Activated CD4-positive, alpha-beta T cell treated with anti-CD3 and anti-CD28 coated beads, Interleukin-2, Interleukin-4, amounts not matched to agents 100 ng/mL and 50 ng/mL, durations not matched to agents 16 hours and 8 hours (primary cell): ENCODE measurements around the gene KCNJ11.
"Not testable (repeated sequence)": the region's sequence is repeated elsewhere in the genome, so short reads cannot be mapped to it uniquely, and the experiment has no call there.

Source experiments
- DNase-seq: peaks from one replicate; pipeline ENCODE4 v3.0.0-alpha.2; 2020; ENCODE audit warnings: low spot score

Gene KCNJ11

GRCh38 chr11:17388609-17389210 lies at the start of gene KCNJ11:
Gene KCNJ11, minus strand, starts transcription at chr11:17388659. Its CDS starts 568 bp downstream, at chr11:17388091.
- no peak for DNase-seq

- no peak for DNase-seq
Observed at GRCh38 chr11:17437366-17437765, 48.9 kb upstream of the KCNJ11 start.

DNA sequence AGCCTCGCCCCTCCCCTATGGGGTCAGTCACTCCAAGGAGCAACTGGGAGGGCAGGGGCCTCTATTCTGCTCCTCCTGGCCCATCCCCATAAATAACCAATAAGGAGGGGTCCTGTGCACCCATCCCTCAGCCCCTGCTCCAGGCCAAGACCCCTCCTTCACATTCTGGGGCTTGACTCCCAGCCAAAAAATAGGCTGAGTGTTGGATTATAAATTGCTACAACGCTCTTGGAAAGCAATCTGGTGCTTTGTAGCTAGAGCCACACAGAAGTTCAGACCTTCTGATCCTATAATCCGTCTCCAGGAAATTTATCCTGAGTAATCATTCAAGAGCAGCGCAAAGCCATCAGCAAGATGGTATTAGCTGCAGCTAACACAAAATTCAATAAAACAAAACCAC lies 45.6 kb upstream of the KCNJ11 start:
- no peak for DNase-seq

GRCh38 chr11:17432002-17432401 lies 43.5 kb upstream of the KCNJ11 start:
- DNase-seq: no peak

- DNase-seq: no peak
Observed at GRCh38 chr11:17431139-17431538, 42.7 kb upstream of the KCNJ11 start.

- no peak for DNase-seq
Observed at GRCh38 chr11:17430616-17431015, 42.2 kb upstream of the KCNJ11 start.

- no peak for DNase-seq
Observed at GRCh38 chr11:17428925-17429324, 40.5 kb upstream of the KCNJ11 start.

- no peak for DNase-seq
Observed at GRCh38 chr11:17428261-17428660, 39.8 kb upstream of the KCNJ11 start.

DNA sequence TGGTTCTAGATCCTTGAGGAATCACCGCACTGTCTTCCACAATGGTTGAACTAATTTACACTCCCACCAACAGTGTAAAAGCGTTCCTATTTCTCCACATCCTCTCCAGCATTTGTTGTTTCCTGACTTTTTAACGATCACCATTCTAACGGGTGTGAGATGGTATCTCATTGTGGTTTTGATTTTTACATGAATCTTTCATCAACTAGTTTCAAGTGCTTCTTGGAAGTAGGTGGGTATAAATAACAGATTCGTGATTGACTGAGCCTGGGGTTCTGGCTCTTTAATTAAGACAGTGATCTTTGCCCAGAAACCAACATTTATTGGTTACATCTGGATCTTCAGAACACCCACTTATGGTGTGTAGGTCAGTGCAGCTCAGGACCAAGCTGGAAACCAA lies 37.8 kb upstream of the KCNJ11 start:
- DNase-seq: not testable (repeated sequence)

DNA sequence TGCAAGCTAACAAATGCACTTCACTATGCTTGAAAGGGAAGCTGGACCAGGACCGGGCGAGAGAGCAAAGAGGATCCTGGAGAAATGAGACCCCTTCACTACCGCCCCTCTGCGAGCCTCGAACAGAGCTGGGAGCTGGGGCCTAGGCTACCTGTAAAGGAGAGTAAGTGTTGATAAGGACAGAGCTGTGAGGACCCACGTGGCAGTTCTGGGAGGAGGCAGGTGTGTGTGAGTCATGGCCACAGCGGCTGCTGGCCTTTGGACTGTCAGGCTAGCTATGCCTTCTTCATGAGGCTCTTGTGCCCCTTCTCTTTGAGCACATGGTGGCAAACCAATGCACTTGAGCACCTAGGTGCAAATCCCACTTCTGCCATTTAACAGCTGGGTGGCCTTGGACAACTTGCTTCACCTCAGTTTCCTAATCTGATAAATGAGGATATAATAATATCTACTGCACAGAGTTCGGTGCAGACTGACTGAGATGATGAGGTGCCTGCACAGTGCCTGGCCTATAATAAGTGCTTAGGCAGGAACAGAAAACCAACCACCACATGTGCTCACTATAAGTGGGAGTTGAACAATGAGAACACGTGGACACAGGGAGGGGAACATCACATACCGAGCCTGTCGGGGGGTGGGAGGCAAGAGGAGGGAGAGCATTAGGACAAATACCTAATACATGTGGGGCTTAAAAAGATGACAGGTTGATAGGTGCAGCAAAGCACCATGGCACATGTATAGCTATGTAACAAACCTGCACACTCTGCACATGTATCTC lies 35.3 kb upstream of the KCNJ11 start:
- no peak for DNase-seq

GRCh38 chr11:17421781-17422180 lies 33.3 kb upstream of the KCNJ11 start:
- no peak for DNase-seq

GRCh38 chr11:17418444-17419081 lies 30.1 kb upstream of the KCNJ11 start:
- no peak for DNase-seq

GRCh38 chr11:17416492-17416891 lies 28.0 kb upstream of the KCNJ11 start:
- DNase-seq: no peak

GRCh38 chr11:17415523-17416104 lies 27.2 kb upstream of the KCNJ11 start:
- DNase-seq: no peak

DNA sequence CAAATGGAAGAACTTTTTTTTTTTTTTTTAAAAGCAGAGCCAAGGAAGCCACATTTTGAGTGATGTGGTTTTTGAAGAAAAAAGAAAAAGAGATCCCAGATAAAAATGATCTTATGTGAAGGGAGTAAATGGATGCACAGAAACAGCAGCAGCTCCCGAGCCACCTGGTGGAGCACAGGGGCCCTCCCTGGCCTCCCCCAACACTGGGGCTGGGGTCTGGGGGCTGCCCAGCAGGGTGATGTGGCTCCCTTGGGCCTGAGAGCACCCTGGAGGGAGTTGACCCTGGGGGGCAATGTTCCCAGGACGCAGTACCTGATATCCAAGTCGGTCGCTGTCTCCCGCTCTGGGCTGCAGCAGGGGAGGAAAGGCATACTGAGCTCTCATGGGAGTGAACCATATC lies 26.5 kb upstream of the KCNJ11 start:
- no peak for DNase-seq

- no peak for DNase-seq
Observed at GRCh38 chr11:17414317-17414737, 25.9 kb upstream of the KCNJ11 start.

DNA sequence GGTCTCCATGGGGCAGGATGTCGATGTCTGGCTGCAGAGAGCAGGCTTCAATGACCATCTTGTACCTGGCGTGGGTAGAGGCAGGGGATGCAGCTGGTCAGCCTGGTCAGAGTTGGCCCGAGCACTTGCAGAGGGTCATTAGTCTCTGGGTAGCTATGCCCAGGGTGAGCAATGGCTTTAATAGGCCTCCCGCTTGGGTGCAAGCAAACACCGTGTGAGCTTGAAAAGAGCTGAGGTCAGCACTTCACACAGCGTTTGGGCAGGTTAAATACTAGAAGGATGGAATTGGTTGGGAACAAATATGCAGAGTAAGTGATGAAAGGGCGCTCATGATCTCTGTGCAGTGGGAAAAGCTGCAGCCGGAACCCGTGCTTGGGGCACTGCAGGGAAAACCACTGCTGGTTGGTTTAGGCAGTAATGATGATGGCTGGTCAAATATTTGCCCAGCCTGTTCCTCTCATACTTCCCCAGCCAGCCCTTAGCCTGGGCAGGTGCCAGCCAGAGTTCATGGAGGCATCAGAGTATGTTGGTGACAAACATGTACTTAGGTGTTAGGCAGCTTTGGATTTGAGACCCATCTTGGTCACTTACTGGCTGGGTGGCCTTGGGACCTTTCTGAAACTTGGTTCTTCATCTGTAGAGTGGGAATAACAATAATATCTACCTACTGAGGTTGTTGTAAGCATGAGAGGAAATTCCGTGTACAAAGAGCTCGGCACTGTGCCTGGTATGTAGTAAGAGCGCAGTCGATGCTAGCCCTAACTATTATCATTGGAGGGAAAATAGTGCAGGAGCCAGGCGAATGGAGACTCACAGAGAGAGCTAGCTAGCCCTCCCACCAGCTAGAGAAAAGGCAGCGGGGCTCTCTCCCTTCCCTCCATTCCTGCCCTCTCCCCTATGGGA lies 25.2 kb upstream of the KCNJ11 start:
- DNase-seq: no peak

DNA sequence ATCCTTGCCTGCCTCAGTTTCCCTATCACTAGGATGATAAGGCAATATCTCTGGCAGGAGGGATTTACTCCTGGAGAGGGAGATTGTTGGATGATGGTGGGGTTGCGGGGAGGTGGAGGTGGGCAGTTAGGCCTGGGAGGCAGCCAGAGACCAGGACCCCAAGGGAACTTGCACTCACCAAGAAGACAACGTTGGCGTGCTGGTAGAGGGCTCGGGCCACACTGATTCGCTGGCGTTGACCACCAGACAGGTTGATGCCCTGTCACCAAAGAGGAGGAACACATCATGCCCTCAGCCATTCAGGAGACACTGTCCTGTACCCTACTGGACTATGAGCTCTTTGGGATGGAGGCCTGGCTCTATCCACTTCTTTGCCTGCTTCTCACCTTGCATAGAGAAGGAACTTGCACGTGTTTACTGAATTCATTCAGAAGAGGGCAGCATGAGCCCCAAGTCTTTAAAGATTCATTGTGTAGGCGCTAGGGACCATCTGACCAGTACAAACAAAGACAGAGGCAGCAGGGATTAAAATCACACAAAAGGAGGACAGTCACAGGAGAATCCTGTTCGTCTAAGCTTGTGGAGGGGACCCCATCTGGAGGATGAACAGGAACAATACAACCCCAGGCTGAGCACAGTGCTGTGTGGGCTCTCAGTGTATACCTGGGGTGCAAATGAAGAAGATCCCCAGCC lies 24.2 kb upstream of the KCNJ11 start:
- DNase-seq: no peak

DNA sequence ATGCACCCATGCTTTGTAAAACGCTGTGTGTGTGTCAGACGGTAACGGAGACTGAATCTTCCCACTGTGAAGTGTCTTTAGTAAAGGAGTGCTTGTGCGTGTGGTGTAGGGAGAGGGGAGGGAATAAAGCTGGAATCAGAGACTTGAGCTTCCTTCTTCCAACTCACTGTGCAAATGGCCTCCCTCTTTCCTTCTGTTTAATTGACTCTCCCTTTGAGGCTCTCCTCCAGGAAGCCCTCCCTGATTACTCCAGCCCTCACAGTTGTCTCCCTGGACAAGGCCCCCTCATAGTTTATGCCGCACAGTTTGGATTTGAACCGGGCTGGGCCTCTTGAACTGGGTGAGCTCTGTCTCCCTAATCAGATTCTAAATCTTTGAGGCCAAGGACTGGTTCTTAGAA lies 23.0 kb upstream of the KCNJ11 start:
- no peak for DNase-seq

DNA sequence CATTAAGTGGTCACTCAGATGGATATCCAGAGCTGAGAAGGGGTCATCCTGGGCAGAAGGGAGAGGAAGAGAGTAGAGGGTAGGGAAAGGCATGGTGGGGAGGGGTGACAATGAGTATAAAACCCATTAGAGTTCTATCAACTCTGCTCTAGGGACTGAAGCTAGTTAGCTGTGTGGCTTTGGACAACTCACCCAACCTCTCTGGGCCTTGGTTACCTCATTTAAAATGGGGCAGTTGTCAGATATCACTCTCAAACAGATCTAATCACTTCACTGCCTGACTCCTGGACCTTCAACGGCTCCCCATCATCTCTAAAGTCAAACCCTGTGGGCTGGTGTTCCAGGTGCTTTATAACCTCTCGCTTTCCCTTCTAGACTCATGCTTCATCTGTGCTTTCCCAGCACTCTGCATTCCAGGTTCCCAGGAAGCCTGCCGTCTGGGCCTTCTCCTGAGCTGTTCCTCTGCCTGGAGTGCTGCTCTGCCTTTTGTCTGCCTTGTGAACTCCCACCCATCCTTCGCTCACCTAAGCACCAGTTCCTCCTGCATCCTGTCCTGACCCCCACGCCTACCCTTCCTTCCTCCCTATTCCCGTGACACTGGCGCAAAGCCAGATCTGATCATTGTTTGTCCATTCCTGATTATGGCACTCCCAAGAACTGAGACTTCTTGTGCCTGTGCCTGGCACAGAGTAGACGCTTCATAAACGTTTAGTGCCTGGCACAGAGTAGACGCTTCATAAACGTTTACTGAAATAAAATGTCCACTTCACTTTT lies 22.3 kb upstream of the KCNJ11 start:
- DNase-seq: no peak
